Measurements from ENCODE around the gene EFCAB6.

GRCh38 chr22:43850529-43850928, 38.4 kb upstream of the EFCAB6 start:
- TF ChIP-seq POLR2A (IDR thresholded peaks at IDR 0.05), result no peak
- no peak for TF ChIP-seq CTCF (IDR thresholded peaks at IDR 0.05)

All from heart left ventricle (tissue), 13 donors.